Sigmoid colon (tissue), 4 donors: ENCODE measurements around the gene AMMECR1.

ENCODE experiments used
- EP300 ChIP-seq, 4 donors: sonication (generic); formaldehyde crosslinking; IDR thresholded peaks; one replicate each; pipeline ENCODE4 v1.6.1; 2017; ENCODE audit warnings: antibody characterized with exemption in 4 of 4
- POLR2A ChIP-seq, 2 donors: fragments of 450-650 bp; IDR thresholded peaks; one replicate each; pipeline ENCODE4 v1.6.1; 2016; ENCODE audit warnings: antibody characterized with exemption in 2 of 2, mild to moderate bottlenecking in 2 of 2, moderate library complexity in 2 of 2
- POLR2AphosphoS5 ChIP-seq, 4 donors: sonication (generic); formaldehyde crosslinking; IDR thresholded peaks; one replicate each; pipeline ENCODE4 v1.6.1; 2017; ENCODE audit warnings: antibody characterized with exemption in 4 of 4

GRCh38 chrX:110183314-110183713, 134.6 kb downstream of the AMMECR1 start:
- TF ChIP-seq POLR2A (IDR thresholded peaks at IDR 0.05) (no peak), POLR2AphosphoS5 (IDR thresholded peaks at IDR 0.05) (no peak), EP300 (IDR thresholded peaks at IDR 0.05) (no peak)
